Measurements from ENCODE around the gene SKP1.
"Not testable (repeated sequence)": the region's sequence is repeated elsewhere in the genome, so short reads cannot be mapped to it uniquely, and the experiment has no call there.

DNA sequence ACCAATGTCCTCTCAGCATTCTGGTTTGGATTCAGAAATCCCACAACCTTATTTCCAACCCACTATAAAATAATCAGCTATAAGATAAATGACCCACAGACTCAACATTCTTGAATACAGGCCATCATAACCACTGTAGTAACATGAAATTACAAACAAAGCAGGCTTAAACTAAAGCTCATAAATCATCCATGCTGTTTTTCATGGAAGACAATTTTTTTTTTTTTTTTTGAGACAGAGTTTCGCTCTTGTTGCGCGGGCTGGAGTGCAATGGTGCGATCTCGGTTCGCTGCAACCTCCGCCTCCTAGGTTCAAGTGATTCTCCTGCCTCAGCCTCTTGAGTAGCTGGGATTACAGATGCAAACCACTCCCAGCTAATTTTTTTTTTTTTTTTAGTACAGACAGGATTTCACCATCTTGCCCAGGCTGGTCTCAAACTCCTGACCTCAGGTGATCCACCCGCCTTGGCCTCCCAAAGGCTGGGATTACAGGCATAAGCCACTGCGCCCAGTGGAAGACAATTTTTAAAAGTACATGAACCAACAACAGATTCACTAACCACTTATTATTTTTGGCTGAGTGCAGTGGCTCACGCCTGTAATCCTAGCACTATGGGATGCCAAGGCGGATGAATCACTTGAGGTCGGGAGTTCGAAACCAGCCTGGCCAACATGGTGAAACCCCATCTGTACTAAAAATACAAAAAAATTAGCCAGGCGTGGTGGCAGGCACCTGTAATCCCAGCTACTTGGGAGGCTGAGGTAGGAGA lies 34.7 kb upstream of the SKP1 start:
- TF ChIP-seq, protein P1, sequence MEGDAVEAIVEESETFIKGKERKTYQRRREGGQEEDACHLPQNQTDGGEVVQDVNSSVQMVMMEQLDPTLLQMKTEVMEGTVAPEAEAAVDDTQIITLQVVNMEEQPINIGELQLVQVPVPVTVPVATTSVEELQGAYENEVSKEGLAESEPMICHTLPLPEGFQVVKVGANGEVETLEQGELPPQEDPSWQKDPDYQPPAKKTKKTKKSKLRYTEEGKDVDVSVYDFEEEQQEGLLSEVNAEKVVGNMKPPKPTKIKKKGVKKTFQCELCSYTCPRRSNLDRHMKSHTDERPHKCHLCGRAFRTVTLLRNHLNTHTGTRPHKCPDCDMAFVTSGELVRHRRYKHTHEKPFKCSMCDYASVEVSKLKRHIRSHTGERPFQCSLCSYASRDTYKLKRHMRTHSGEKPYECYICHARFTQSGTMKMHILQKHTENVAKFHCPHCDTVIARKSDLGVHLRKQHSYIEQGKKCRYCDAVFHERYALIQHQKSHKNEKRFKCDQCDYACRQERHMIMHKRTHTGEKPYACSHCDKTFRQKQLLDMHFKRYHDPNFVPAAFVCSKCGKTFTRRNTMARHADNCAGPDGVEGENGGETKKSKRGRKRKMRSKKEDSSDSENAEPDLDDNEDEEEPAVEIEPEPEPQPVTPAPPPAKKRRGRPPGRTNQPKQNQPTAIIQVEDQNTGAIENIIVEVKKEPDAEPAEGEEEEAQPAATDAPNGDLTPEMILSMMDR (conservative IDR thresholded peaks at IDR 0.05; ENCODE audit: low read length) = not testable (repeated sequence)
- TF ChIP-seq EZH2phosphoT487 (IDR thresholded peaks at IDR 0.05; ENCODE audit: borderline replicate concordance) = not testable (repeated sequence)

Data from Loucy (cell line).